ENCODE results near the gene OSTN.
"Not testable (repeated sequence)": the region's sequence is repeated elsewhere in the genome, so short reads cannot be mapped to it uniquely, and the experiment has no call there.

OSTN gene

GRCh38 chr3:191239407-191240031 lies 40.5 kb downstream of the OSTN start:
- TF ChIP-seq CTCF (IDR thresholded peaks at IDR 0.05; ENCODE audit: borderline replicate concordance, extremely low read depth, low read length, poor library complexity, severe bottlenecking) (no peak), EZH2 (IDR thresholded peaks at IDR 0.05; ENCODE audit: borderline replicate concordance, low read depth, low read length, severe bottlenecking) (no peak)
- Histone ChIP-seq H3K9ac (ENCODE audit: low read depth, low read length) (no peak overlapping the region), H4K20me1 (ENCODE audit: insufficient read depth, low read length) (no peaks in the 10 kb centered on the region), H3K27ac (ENCODE audit: low read length) (no peak overlapping the region), H3K4me1 (ENCODE audit: insufficient read depth, low read length) (no peaks in the 10 kb centered on the region), H3K4me2 (ENCODE audit: insufficient read depth, low read length) (no peak overlapping the region), H2AFZ (ENCODE audit: low read depth, low read length) (no peak overlapping the region), H3K79me2 (ENCODE audit: insufficient read depth, low read length) (no peaks in the 10 kb centered on the region), H3K9me3 (ENCODE audit: insufficient read depth, low read length, severe bottlenecking) (no peaks in the 10 kb centered on the region), H3K36me3 (ENCODE audit: insufficient read depth, low read length) (no peaks in the 10 kb centered on the region), H3K27me3 (ENCODE audit: insufficient read depth, low read length, poor library complexity) (no peaks in the 10 kb centered on the region), H3K4me3 (ENCODE audit: low read depth in 1 of 2, low read length in 2 of 2) (no peak overlapping the region)
- no peak for DNase-seq
- ATAC-seq (ENCODE audit: insufficient read depth, low read depth), result no peak

GRCh38 chr3:191240486-191240885 lies 41.4 kb downstream of the OSTN start:
- Histone ChIP-seq H2AFZ (ENCODE audit: low read depth, low read length) (no peak overlapping the region), H3K4me3 (ENCODE audit: low read depth in 1 of 2, low read length in 2 of 2) (no peak overlapping the region), H3K36me3 (ENCODE audit: insufficient read depth, low read length) (no peaks in the 10 kb centered on the region), H3K9ac (ENCODE audit: low read depth, low read length) (no peak overlapping the region), H3K4me1 (ENCODE audit: insufficient read depth, low read length) (no peaks in the 10 kb centered on the region), H3K4me2 (ENCODE audit: insufficient read depth, low read length) (no peak overlapping the region), H4K20me1 (ENCODE audit: insufficient read depth, low read length) (no peaks in the 10 kb centered on the region), H3K79me2 (ENCODE audit: insufficient read depth, low read length) (no peaks in the 10 kb centered on the region), H3K27me3 (ENCODE audit: insufficient read depth, low read length, poor library complexity) (no peaks in the 10 kb centered on the region), H3K27ac (ENCODE audit: low read length) (no peak overlapping the region), H3K9me3 (ENCODE audit: insufficient read depth, low read length, severe bottlenecking) (no peaks in the 10 kb centered on the region)
- DNase-seq, result no peak
- TF ChIP-seq EZH2 (IDR thresholded peaks at IDR 0.05; ENCODE audit: borderline replicate concordance, low read depth, low read length, severe bottlenecking) (no peak), CTCF (IDR thresholded peaks at IDR 0.05; ENCODE audit: borderline replicate concordance, extremely low read depth, low read length, poor library complexity, severe bottlenecking) (no peak)
- no peak for ATAC-seq (ENCODE audit: insufficient read depth, low read depth)

GRCh38 chr3:191244242-191244867 lies 45.3 kb downstream of the OSTN start:
- Histone ChIP-seq H3K4me3 (ENCODE audit: low read depth in 1 of 2, low read length in 2 of 2) (no peak overlapping the region), H3K79me2 (ENCODE audit: insufficient read depth, low read length) (no peaks in the 10 kb centered on the region), H3K9me3 (ENCODE audit: insufficient read depth, low read length, severe bottlenecking) (no peaks in the 10 kb centered on the region), H3K4me1 (ENCODE audit: insufficient read depth, low read length) (no peaks in the 10 kb centered on the region), H3K4me2 (ENCODE audit: insufficient read depth, low read length) (no peak overlapping the region), H3K36me3 (ENCODE audit: insufficient read depth, low read length) (no peaks in the 10 kb centered on the region), H4K20me1 (ENCODE audit: insufficient read depth, low read length) (no peaks in the 10 kb centered on the region), H3K27ac (ENCODE audit: low read length) (no peak overlapping the region), H2AFZ (ENCODE audit: low read depth, low read length) (no peak overlapping the region), H3K9ac (ENCODE audit: low read depth, low read length) (no peak overlapping the region), H3K27me3 (ENCODE audit: insufficient read depth, low read length, poor library complexity) (no peaks in the 10 kb centered on the region)
- ATAC-seq (ENCODE audit: insufficient read depth, low read depth) (no peak), DNase-seq (no peak)
- TF ChIP-seq EZH2 (IDR thresholded peaks at IDR 0.05; ENCODE audit: borderline replicate concordance, low read depth, low read length, severe bottlenecking) (no peak), CTCF (IDR thresholded peaks at IDR 0.05; ENCODE audit: borderline replicate concordance, extremely low read depth, low read length, poor library complexity, severe bottlenecking) (peak; percentile 31)

GRCh38 chr3:191246034-191246433 lies 47.0 kb downstream of the OSTN start:
- H3K9me3 ChIP-seq (ENCODE audit: insufficient read depth, low read length, severe bottlenecking); H3K36me3 ChIP-seq (ENCODE audit: insufficient read depth, low read length); DNase-seq; H2AFZ ChIP-seq (ENCODE audit: low read depth, low read length); H3K4me2 ChIP-seq (ENCODE audit: insufficient read depth, low read length); H4K20me1 ChIP-seq (ENCODE audit: insufficient read depth, low read length); H3K27ac ChIP-seq (ENCODE audit: low read length); H3K4me3 ChIP-seq (ENCODE audit: low read depth in 1 of 2, low read length in 2 of 2); H3K4me1 ChIP-seq (ENCODE audit: insufficient read depth, low read length); H3K27me3 ChIP-seq (ENCODE audit: insufficient read depth, low read length, poor library complexity); H3K79me2 ChIP-seq (ENCODE audit: insufficient read depth, low read length); H3K9ac ChIP-seq (ENCODE audit: low read depth, low read length): not testable (repeated sequence)
- ATAC-seq (ENCODE audit: insufficient read depth, low read depth), result peak; percentile 37; the same call in 1 of the 3 replicates
